Prostate gland (tissue), 2 donors: ENCODE results near the gene ANKRD23. TPM values are rescaled to one million over a fixed set of nuclear protein-coding genes. Genes with fewer than 3 reads are reported as not detected.

ENCODE experiments used
- DNase-seq: peaks from one replicate; pipeline ENCODE4 v3.0.0-alpha.2; 2019; ENCODE audit warnings: low spot score
- H3K27ac ChIP-seq, 2 donors: fragments of 200-600 bp; sonication (generic); 2 replicates each; pipeline ENCODE4 v1.5.1; 2017 to 2019
- H3K27me3 ChIP-seq: fragments of 200-600 bp; sonication (generic); replicated peaks from 2 replicates; pipeline ENCODE4 v1.5.1; 2019; ENCODE audit not compliant: insufficient read depth
- H3K36me3 ChIP-seq, 2 donors: fragments of 200-600 bp; sonication (generic); 1 replicate in 1 of 2; 2 replicates in 1 of 2; pipeline versions ENCODE4 v1.5.1 to v1.8.1; 2017 to 2019
- H3K4me1 ChIP-seq: fragments of 200-600 bp; sonication (generic); replicated peaks from 2 replicates; pipeline ENCODE4 v1.5.1; 2019
- H3K4me3 ChIP-seq, 2 donors: fragments of 200-600 bp; sonication (generic); 2 replicates each; pipeline ENCODE4 v1.5.1; 2017 to 2019
- H3K9me3 ChIP-seq: fragments of 200-600 bp; sonication (generic); 2 replicates; pipeline ENCODE4 v1.5.1; 2017
- CTCF ChIP-seq, 4 experiments: fragments of 200-600 bp in 2 of 4; fragments of 450-650 bp in 2 of 4; sonication (generic) in 2 of 4; IDR thresholded peaks; 1 replicate in 3 of 4; 2 replicates in 1 of 4; pipeline ENCODE4 v1.5.1; 2016 to 2019; ENCODE audit warnings: antibody characterized with exemption in 4 of 4, mild to moderate bottlenecking in 2 of 4, moderate library complexity in 2 of 4
- POLR2A ChIP-seq: fragments of 450-650 bp; IDR thresholded peaks from one replicate; pipeline ENCODE4 v1.6.1; 2016; ENCODE audit warnings: antibody characterized with exemption, mild to moderate bottlenecking
- POLR2AphosphoS5 ChIP-seq: sonication (generic); formaldehyde crosslinking; IDR thresholded peaks from one replicate; pipeline ENCODE4 v1.6.1; 2017; ENCODE audit warnings: antibody characterized with exemption
- WGBS: methylation state at CpG from one replicate; pipeline ENCODE4 v1.1.5; 2018; 5-methylcytosine and 5-hydroxymethylcytosine counted together
- intact Hi-C: fragments of 100-400 bp; cut with DNase I; formaldehyde crosslinking; loops from one replicate; pipeline ENCODE4 v1.14.2; 2022
- total RNA-seq, 2 donors: library from RNA; depleted of rRNA; stranded (reverse); fragments of >200 nt; gene quantifications; one replicate each; pipeline ENCODE4 v1.1.0, GENCODE V29; 2016

ANKRD23 gene
- total RNA-seq, 2 donors from 2014 or later: 11.4 to 15.2 TPM

- WGBS: under 1% methylated on average over 47 of the region's 81 CpGs
- TF ChIP-seq POLR2A (peak; percentile 96), CTCF (IDR thresholded peaks at IDR 0.05) (peak; percentile 70 to 99 (median 96)), POLR2AphosphoS5 (peak; percentile 87)
- H3K4me3 ChIP-seq: peak within 1 kb of the TSS; percentile 73 to 76
- peak; percentile 98 for DNase-seq
- peaks cover 16% of the 10 kb centered on the region for H3K4me1 ChIP-seq
- no peaks in the 10 kb centered on the region for H3K9me3 ChIP-seq
- intact Hi-C loops: loop anchor here (1.0 to 5.0 kb wide), 2 partner anchors 41 to 95 kb away; partner anchors contain the start of gene CNNM3
- H3K36me3 ChIP-seq: no peaks in the 10 kb centered on the region
- H3K27me3 ChIP-seq: no peaks in the 10 kb centered on the region
- peak within 1 kb of the TSS; percentile 84 to 85 for H3K27ac ChIP-seq
Observed at GRCh38 chr2:96857667-96858372, 14.0 kb upstream of the ANKRD23 start, which contains the start of gene ANKRD39. TSS of gene ANKRD39 (minus strand) at chr2:96858016. CDS start at chr2:96857987, 29 bp downstream.

GRCh38 chr2:96856776-96857666 is 13.2 kb upstream of the ANKRD23 start:
- no peak for DNase-seq
- Histone ChIP-seq H3K27me3 (no peaks in the 10 kb centered on the region), H3K36me3 (no peaks in the 10 kb centered on the region), H3K9me3 (no peaks in the 10 kb centered on the region), H3K4me1 (peaks cover 16% of the 10 kb centered on the region), H3K4me3 (peak overlapping the region; percentile 73 to 76), H3K27ac (peak overlapping the region; percentile 84 to 85)
- no peak for TF ChIP-seq POLR2A
- no peak for TF ChIP-seq CTCF (IDR thresholded peaks at IDR 0.05)
- intact Hi-C loops: loop anchor here (5.0 kb wide), 1 partner anchor 40 kb away; the partner anchor contains the start of gene CNNM3
- WGBS: 10% methylated on average over 27 of the region's 27 CpGs

- TF ChIP-seq CTCF (IDR thresholded peaks at IDR 0.05): no peak
- TF ChIP-seq POLR2A: no peak
- TF ChIP-seq POLR2AphosphoS5: no peak
- Histone ChIP-seq H3K4me1 (peaks cover 6% of the 10 kb centered on the region), H3K4me3 (no peak overlapping the region), H3K9me3 (no peaks in the 10 kb centered on the region), H3K36me3 (peaks cover 0 to 3% of the 10 kb centered on the region in 2 donors), H3K27ac (no peak overlapping the region), H3K27me3 (no peaks in the 10 kb centered on the region)
- 92% methylated on average over 15 of the region's 15 CpGs for WGBS
- intact Hi-C loops: no loop called here
- DNase-seq: no peak
Observed at GRCh38 chr2:96853321-96853720, 9.5 kb upstream of the ANKRD23 start.

GRCh38 chr2:96852667-96853066 is 8.8 kb upstream of the ANKRD23 start:
- Histone ChIP-seq H3K4me3 (no peak overlapping the region), H3K4me1 (peaks cover 6% of the 10 kb centered on the region), H3K9me3 (no peaks in the 10 kb centered on the region), H3K36me3 (peaks cover 0 to 3% of the 10 kb centered on the region in 2 donors), H3K27me3 (no peaks in the 10 kb centered on the region), H3K27ac (no peak overlapping the region)
- no peak for TF ChIP-seq POLR2AphosphoS5
- no peak for TF ChIP-seq POLR2A
- no peak for TF ChIP-seq CTCF (IDR thresholded peaks at IDR 0.05)
- intact Hi-C loops: no loop called here
- WGBS: 97% methylated on average over 6 of the region's 6 CpGs
- no peak for DNase-seq
